Skeletal muscle satellite cell (primary cell): ENCODE data around the gene LRP1B.

Experiments
- H3K27me3 ChIP-seq: 2 replicates; pipeline ENCODE4 v1.7.0; 2013; ENCODE audit warnings: low read length; ENCODE audit not compliant: control insufficient read depth, insufficient read depth
- H3K36me3 ChIP-seq: 2 replicates; pipeline ENCODE4 v1.7.0; 2013; ENCODE audit warnings: mild to moderate bottlenecking, control low read depth, low read length; ENCODE audit not compliant: insufficient read depth
- H3K4me1 ChIP-seq: 2 replicates; pipeline ENCODE4 v1.7.0; 2013; ENCODE audit warnings: low read length; ENCODE audit not compliant: control insufficient read depth, insufficient read depth
- H3K4me2 ChIP-seq: 2 replicates; pipeline ENCODE4 v1.7.0; 2013; ENCODE audit warnings: mild to moderate bottlenecking, low read length
- H3K4me3 ChIP-seq: 2 replicates; pipeline ENCODE4 v1.7.0; 2013; ENCODE audit warnings: low read length
- H3K9ac ChIP-seq: 2 replicates; pipeline ENCODE4 v1.7.0; 2013; ENCODE audit warnings: mild to moderate bottlenecking, low read depth, low read length, moderate library complexity
- H3K9me3 ChIP-seq: replicated peaks from 2 replicates; pipeline ENCODE4 v1.7.0; 2013; ENCODE audit warnings: mild to moderate bottlenecking, control low read depth, low read length

The LRP1B gene

GRCh38 chr2:141063406-141063805 lies 1067.4 kb downstream of the LRP1B start:
- H3K9me3 ChIP-seq: no peaks in the 10 kb centered on the region
- H3K4me1 ChIP-seq: no peaks in the 10 kb centered on the region
- no peak overlapping the region for H3K9ac ChIP-seq
- H3K36me3 ChIP-seq: no peaks in the 10 kb centered on the region
- H3K4me3 ChIP-seq: no peak overlapping the region
- H3K27me3 ChIP-seq: no peaks in the 10 kb centered on the region
- no peak overlapping the region for H3K4me2 ChIP-seq

GRCh38 chr2:141062443-141062842 lies 1068.4 kb downstream of the LRP1B start:
- Histone ChIP-seq H3K9me3 (no peaks in the 10 kb centered on the region), H3K4me3 (no peak overlapping the region), H3K36me3 (no peaks in the 10 kb centered on the region), H3K4me1 (no peaks in the 10 kb centered on the region), H3K9ac (no peak overlapping the region), H3K27me3 (no peaks in the 10 kb centered on the region), H3K4me2 (no peak overlapping the region)

- H3K4me1 ChIP-seq: no peaks in the 10 kb centered on the region
- H3K4me3 ChIP-seq: no peak overlapping the region
- H3K27me3 ChIP-seq: no peaks in the 10 kb centered on the region
- H3K9me3 ChIP-seq: no peaks in the 10 kb centered on the region
- no peaks in the 10 kb centered on the region for H3K36me3 ChIP-seq
- H3K9ac ChIP-seq: no peak overlapping the region
- H3K4me2 ChIP-seq: no peak overlapping the region
These were observed 1068.8 kb downstream of the LRP1B start for GRCh38 chr2:141062031-141062430.

- no peaks in the 10 kb centered on the region for H3K9me3 ChIP-seq
- H3K36me3 ChIP-seq: no peaks in the 10 kb centered on the region
- no peak overlapping the region for H3K4me2 ChIP-seq
- no peaks in the 10 kb centered on the region for H3K27me3 ChIP-seq
- no peak overlapping the region for H3K4me3 ChIP-seq
- no peak overlapping the region for H3K9ac ChIP-seq
- peaks cover 9% of the 10 kb centered on the region for H3K4me1 ChIP-seq
These were observed 1072.3 kb downstream of the LRP1B start for GRCh38 chr2:141058556-141058955.

GRCh38 chr2:141055531-141055930 lies 1075.3 kb downstream of the LRP1B start:
- H3K9ac ChIP-seq: no peak overlapping the region
- no peaks in the 10 kb centered on the region for H3K27me3 ChIP-seq
- H3K4me1 ChIP-seq: peaks cover 9% of the 10 kb centered on the region
- H3K36me3 ChIP-seq: no peaks in the 10 kb centered on the region
- no peak overlapping the region for H3K4me2 ChIP-seq
- no peaks in the 10 kb centered on the region for H3K9me3 ChIP-seq
- H3K4me3 ChIP-seq: no peak overlapping the region

GRCh38 chr2:141048951-141049350 lies 1081.9 kb downstream of the LRP1B start:
- Histone ChIP-seq H3K9ac (no peak overlapping the region), H3K27me3 (no peaks in the 10 kb centered on the region), H3K4me1 (no peaks in the 10 kb centered on the region), H3K36me3 (no peaks in the 10 kb centered on the region), H3K4me2 (no peak overlapping the region), H3K9me3 (no peaks in the 10 kb centered on the region), H3K4me3 (no peak overlapping the region)

GRCh38 chr2:141041281-141041680 lies 1089.5 kb downstream of the LRP1B start:
- Histone ChIP-seq H3K9me3 (no peaks in the 10 kb centered on the region), H3K36me3 (no peaks in the 10 kb centered on the region), H3K27me3 (no peaks in the 10 kb centered on the region), H3K4me3 (no peak overlapping the region), H3K4me2 (no peak overlapping the region), H3K4me1 (no peaks in the 10 kb centered on the region), H3K9ac (no peak overlapping the region)

- Histone ChIP-seq H3K4me2 (no peak overlapping the region), H3K9me3 (no peaks in the 10 kb centered on the region), H3K4me3 (no peak overlapping the region), H3K36me3 (no peaks in the 10 kb centered on the region), H3K4me1 (no peaks in the 10 kb centered on the region), H3K27me3 (no peaks in the 10 kb centered on the region), H3K9ac (no peak overlapping the region)
These were observed 1092.5 kb downstream of the LRP1B start for GRCh38 chr2:141038341-141038740.

- no peaks in the 10 kb centered on the region for H3K27me3 ChIP-seq
- no peaks in the 10 kb centered on the region for H3K9me3 ChIP-seq
- no peaks in the 10 kb centered on the region for H3K4me1 ChIP-seq
- H3K4me2 ChIP-seq: no peak overlapping the region
- no peak overlapping the region for H3K4me3 ChIP-seq
- no peaks in the 10 kb centered on the region for H3K36me3 ChIP-seq
- H3K9ac ChIP-seq: no peak overlapping the region
These were observed 1093.5 kb downstream of the LRP1B start for GRCh38 chr2:141037361-141037760.

GRCh38 chr2:141035846-141036420 lies 1094.9 kb downstream of the LRP1B start:
- Histone ChIP-seq H3K36me3 (no peaks in the 10 kb centered on the region), H3K4me1 (peaks cover 2% of the 10 kb centered on the region), H3K27me3 (no peaks in the 10 kb centered on the region), H3K4me3 (no peak overlapping the region), H3K4me2 (no peak overlapping the region), H3K9ac (no peak overlapping the region), H3K9me3 (no peaks in the 10 kb centered on the region)

- H3K4me2 ChIP-seq: no peak overlapping the region
- peaks cover 4% of the 10 kb centered on the region for H3K9me3 ChIP-seq
- H3K27me3 ChIP-seq: no peaks in the 10 kb centered on the region
- peaks cover 5% of the 10 kb centered on the region for H3K4me1 ChIP-seq
- H3K36me3 ChIP-seq: no peaks in the 10 kb centered on the region
- H3K9ac ChIP-seq: no peak overlapping the region
- H3K4me3 ChIP-seq: no peak overlapping the region
These were observed 1101.3 kb downstream of the LRP1B start for GRCh38 chr2:141029428-141030078.

- H3K9ac ChIP-seq: no peak overlapping the region
- no peaks in the 10 kb centered on the region for H3K27me3 ChIP-seq
- no peak overlapping the region for H3K4me3 ChIP-seq
- peaks cover 4% of the 10 kb centered on the region for H3K9me3 ChIP-seq
- no peaks in the 10 kb centered on the region for H3K36me3 ChIP-seq
- no peak overlapping the region for H3K4me2 ChIP-seq
- peaks cover 5% of the 10 kb centered on the region for H3K4me1 ChIP-seq
These were observed 1103.6 kb downstream of the LRP1B start for GRCh38 chr2:141027221-141027620.
